Lower leg skin (tissue), 3 donors: ENCODE results near the gene IMMP2L.

Source experiments
- CTCF ChIP-seq, 3 donors: fragments of 450-650 bp; IDR thresholded peaks; one replicate each; pipeline ENCODE4 v1.5.1; 2016; ENCODE audit warnings: antibody characterized with exemption in 3 of 3, mild to moderate bottlenecking in 3 of 3, moderate library complexity in 2 of 3
- POLR2A ChIP-seq, 2 donors: fragments of 450-650 bp; IDR thresholded peaks; one replicate each; pipeline ENCODE4 v1.6.1; 2016 to 2017; ENCODE audit warnings: antibody characterized with exemption in 2 of 2, mild to moderate bottlenecking in 1 of 2, moderate library complexity in 1 of 2

- TF ChIP-seq CTCF (IDR thresholded peaks at IDR 0.05) (no peak), POLR2A (IDR thresholded peaks at IDR 0.05) (no peak)
Observed at GRCh38 chr7:110938165-110938564, 624.1 kb downstream of the IMMP2L start.
